Measurements from ENCODE around the gene SORBS1.
A peak's percentile ranks its signal among the peaks of the same experiment; 100 is the strongest.
"Not testable (repeated sequence)": the region's sequence is repeated elsewhere in the genome, so short reads cannot be mapped to it uniquely, and the experiment has no call there.

SORBS1 gene

DNA sequence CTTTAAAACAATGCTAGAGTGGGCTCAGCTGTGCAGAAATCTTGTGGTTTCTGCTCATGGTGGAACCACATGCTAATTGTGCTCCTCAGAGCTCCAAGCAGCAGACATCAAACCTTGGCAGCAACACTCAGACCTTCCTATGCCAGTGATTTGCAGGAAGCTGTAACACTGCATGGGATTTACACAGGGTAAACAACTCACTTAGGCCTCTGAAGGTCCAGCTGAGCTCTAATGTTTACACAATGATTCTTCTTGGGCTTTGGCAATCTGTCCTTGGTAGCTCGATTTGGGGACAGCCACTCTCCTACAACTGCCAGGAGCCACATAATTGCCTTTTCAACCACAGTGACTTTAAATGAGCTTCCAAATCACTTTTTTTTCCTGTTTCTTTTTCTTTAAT, 172.6 kb downstream of the SORBS1 start:
- DNase-seq (ENCODE audit: low read depth), result no peak

DNA sequence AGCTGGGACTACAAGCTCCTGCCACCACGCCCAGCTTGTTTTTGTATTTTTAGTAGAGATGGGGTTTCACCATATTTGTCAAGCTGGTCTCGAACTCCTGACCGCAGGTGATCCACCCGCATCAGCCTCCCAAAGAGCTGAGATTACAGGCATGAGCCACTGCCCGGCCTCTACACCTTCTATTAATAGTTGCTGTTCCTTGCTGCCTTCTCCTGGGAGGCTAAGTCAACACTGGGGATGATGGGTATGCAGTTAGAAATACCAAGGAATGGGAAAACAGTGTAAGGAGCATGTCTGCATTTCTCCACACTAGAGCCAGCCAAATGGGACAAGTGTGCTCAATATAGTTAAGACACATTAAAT, 173.1 kb downstream of the SORBS1 start:
- no peak for DNase-seq (ENCODE audit: low read depth)

DNA sequence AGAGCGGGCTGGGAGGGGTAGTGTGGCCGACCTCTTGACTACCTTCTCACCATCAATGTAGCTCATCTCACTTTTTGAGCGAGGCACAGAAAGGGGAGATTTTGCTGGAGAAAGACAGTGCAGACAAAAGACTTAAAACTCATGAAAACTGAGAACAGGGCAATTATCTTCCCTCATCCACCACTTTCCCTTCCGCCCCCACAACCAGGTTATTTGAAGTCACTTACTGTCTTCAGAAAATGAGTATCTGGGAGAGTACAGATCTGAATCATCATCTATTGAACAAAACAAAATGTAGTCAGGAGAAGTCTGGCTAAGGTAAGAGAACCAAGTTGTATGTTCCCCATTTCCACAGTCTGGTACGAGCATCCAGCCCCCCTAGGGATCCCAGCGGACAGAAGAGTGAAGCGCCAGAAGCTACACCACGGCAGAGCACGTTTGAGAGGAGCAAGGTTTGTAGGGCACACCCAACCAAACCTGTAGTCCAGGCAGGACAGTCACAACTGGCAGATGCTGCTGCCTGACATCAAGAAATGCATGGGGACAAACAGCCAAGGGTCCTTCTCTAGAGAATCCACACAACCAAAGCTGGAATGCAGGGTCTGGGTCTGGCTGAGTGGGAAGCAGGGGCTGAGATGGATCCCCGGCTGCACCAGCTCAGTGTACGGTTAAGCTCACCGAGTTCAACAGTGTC, 177.0 kb downstream of the SORBS1 start:
- no peak for DNase-seq (ENCODE audit: low read depth)

DNA sequence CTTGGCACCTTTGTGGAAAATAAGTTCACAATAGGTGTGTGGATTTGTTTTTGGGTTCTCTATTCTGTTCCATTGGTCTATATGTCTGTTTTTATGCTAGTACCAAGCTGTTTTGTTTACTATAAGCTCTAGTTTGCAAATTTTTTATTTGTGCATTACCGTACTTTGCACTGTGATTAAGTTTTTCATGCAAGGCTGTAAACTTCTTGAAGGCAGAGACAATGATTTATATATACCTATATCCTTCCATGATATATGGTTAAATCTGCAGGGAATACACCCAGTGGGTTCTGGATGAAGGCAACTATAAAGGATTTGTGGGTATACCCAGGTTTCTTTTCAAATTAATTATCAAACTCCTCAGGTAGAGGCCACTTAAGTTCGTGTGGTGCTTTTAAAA, 178.6 kb downstream of the SORBS1 start:
- no peak for DNase-seq (ENCODE audit: low read depth)

DNA sequence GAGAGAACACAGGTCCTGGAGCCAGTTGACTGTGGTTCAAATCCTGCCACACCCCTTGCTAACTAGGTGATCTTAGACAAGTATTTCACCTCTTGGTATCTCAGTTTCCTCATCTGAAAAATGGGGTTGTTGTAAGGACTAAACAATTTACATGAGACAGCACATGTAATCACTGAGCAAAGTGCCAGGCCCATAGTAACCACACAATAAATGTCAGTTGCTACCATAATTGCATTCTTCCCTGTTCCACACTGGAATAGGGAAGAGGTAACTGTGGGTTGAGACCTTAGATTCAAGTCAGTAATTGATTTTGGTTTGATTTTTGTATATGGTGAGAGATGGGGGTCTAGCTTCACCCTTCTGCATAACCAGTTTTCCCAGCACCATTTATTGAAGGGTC, 179.0 kb downstream of the SORBS1 start:
- DNase-seq (ENCODE audit: low read depth), result no peak

DNA sequence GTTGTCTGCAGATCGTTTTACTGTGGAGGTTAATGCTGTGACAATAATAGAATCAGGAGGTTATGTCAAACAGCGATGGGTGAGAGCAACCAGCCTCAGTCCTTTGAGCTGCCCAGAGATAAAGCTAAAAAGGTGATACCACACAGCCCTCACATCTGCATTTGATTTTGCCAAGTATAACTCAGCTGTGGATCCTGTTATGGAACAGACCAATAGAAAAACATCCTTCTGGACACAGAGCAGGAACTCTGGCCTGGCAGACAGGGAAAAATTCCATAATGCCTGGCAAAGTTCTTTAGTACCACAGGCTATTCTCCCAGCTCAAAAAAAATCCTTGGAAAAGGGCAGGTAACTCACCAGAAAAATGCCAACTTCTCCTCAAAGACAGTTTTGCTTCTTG, 183.2 kb downstream of the SORBS1 start:
- no peak for DNase-seq (ENCODE audit: low read depth)

DNA sequence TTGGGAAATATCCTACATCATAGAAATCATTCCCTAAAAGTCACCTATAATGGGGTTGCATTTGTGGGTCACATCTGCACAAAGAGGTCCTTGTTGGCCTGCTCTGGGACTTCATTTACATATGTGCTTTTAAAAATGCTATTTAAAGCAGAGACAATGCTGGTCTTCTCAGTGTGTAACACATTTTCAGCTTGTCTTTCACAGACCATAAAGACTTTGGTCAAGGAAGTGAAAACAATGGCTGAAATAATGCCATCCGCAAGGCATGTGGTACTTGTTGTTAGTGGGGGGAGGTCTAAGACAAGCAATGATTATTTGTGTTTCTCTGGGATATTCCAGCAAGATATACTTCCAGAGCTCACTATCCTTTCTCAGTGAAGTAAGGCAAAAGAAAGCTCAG, 185.8 kb downstream of the SORBS1 start:
- DNase-seq (ENCODE audit: low read depth), result no peak

DNA sequence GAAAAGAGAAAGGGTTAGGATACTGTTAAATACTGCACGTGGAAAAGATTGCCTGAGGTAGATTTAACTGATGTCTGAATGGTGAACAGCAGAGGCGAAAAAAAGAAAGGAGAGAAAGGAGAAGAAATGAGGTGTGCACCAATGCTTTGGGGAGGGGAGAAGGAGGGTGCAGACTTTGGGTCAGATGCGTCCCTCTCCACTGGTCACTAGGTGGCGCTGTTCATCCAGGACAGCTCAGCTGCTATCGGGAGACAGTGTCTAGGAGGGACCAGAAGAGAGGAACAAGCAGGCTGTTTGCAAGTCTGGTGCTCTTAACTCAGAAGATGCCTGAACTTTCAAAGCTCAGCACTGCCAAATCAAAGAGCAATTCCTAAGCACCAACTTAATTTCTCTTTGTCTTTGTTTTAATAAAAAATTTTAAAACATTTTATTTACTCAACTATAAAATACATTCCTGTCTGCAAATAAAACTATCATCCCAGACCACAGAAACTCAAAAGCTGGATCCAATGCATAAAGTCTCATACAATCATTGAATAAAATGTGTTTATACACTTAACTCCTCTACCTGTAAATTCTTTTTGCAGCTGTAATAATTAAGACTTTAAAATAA, 186.5 kb downstream of the SORBS1 start:
- peak; percentile 9 for DNase-seq (ENCODE audit: low read depth)

DNA sequence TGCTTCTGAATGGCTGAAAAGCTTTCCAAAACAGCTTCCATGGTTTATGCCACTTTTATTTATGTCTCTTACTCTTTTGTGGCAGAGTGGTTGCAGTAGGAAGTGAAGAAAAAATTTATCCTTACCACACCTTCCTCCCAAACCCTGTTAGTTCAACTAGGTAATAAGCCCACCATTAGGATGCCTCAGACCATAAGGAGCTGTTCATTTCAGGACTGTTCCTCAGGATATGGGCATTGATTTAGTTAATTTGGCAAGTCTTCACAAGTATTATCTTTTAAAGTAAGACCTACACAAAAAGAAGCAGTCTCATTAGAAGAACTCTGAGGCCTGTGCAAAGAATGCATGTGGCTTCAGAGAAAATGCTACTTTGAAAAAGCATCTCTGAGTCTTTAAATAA, 187.5 kb downstream of the SORBS1 start:
- no peak for DNase-seq (ENCODE audit: low read depth)

DNA sequence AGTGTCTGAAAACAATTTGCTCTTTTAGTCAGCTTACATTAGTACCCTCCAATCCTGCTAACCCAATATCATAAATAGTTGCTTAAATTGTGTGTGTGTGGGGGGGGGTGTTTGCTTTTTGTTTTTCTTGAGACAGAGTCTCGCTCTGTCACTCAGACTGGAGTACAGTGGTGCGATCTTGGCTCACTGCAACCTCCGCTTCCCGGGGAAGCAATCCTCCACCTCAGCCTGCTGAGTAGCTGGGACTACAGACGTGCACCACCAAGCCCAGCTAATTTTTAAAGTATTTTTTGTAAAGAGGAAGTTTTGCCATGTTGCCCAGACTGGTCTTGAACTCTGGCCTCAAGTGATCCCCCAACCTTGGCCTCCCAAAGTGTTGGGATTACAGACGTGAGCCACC, 196.8 kb downstream of the SORBS1 start:
- no peak for DNase-seq (ENCODE audit: low read depth)

DNA sequence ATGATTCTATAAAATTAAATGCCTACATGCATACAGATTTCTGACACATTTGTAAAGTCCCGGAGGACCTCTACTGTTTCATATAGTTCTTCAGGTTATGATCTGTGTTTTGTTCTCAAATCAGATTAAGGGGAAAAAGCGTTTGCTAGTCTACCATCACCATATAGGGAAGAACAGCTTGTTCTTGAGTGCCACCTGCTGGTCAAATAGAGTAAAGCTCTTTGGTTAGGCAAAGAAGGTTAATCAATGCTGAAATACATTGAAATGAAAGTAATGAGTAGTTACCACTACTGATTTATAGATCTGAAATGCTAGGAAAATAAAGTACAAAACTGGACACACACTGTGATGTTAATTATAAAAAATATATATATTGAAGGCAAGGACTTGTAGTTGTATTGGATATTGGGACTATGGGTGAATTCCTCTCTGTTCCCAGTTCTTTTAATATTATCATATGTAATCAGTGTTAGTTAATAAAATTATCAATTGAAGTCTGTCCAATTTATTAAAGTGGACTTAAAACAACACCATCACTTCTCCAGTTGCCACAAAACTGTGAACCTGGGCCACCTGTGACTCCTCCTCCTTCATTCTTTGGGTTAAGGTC, 197.8 kb downstream of the SORBS1 start:
- peak; percentile 20 for DNase-seq (ENCODE audit: low read depth)

DNA sequence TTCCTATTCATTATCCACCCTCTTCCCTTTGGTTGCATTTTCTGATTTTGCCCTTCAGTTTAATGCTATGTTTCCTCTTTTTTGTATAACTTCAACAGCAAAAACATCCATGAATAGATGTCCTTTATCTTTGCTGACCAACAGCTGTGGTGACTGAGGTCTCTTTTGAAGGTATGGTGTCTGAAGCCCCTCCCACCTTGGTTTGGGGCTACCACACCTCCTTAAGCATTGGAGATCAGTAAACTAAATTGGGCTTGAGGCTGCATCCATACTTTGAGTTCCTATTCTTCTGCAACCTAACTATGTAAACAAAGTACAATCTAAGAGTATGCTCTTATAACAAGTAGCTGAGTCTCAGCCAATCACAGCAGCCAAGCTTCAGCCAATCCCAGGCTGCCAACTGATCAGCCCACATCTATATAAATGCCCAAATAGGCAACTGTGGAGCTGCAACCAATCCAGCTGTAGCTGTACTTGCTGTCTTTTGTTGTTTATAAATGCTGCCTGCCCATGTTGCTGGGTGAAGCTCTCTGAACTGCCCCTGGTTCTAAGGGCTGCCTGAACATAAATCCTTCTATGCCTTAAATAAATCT, 201.0 kb downstream of the SORBS1 start:
- no peak for DNase-seq (ENCODE audit: low read depth)

DNA sequence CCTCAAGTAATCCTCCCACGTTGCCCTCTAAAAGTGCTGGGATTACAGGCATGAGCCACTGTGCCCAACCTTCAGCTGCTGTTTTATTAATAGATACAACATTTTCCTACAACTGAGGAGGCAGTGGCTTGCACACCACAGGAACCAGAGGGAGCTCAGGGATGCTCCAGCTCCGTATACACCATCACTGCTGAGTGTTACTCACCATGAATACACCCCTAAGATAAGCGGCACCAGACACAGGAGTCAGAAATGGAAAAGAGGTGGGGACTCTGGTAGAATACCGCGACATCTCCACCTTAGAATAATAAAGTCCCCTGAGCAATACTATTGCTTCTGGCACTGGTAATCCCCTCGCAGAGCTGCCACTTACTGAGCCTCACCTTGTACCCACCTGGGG, 201.7 kb downstream of the SORBS1 start:
- DNase-seq (ENCODE audit: low read depth), result no peak

DNA sequence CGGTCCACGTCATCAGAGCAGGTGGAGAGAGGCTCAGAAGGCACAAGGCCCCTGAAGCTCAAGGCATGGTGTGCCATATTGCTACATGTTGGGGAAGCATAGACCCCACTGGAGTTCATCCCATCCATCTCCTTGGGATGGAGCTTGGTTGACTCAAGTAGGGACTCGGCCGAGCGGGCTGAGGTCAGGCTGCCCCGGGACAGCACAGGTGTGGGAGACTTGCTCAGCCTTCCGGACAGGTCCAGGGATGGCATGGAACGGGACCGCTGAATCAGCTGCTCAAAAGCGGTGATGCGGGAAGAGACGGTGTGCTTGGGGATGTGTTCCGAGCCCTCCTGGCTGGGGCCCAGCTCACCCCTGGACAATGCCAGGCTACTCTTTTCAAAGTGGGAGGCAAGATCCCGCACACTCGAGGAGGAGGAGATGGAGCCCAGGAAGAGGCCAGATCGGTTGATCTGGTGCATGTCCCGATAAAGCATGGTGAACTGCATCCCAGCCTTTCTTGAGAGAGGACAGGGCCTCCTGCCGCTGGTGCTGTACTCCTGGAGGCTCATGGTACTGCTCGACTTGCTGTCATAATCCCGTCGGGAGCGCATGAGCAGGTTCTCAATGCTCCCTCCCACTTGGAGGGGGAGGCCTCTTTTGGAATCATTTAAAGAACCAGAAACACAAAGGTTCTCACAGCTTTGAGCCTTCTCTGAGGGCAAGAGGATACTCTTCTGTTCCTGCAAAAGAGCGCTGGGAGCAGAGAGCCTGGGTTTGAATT, 204.8 kb downstream of the SORBS1 start:
- no peak for DNase-seq (ENCODE audit: low read depth)

DNA sequence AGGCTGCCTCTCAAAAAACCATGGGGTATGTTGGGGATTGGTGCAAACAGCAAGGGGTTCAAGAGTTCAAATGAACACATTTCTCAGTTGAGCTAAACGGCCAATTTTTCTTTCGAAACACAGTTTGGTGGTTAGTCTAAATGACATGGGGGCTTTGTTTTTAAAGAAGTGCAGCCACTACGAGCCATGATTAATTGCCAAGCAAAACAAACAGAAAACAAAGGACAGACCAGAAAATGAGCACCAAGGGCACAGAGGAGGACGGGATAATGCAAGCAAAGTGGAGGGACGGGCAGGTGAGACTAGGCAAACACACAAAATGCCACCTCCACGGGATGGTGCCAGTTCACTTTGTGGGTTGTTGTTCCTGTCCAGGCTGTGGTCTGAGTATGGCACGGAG, 205.9 kb downstream of the SORBS1 start:
- DNase-seq (ENCODE audit: low read depth), result no peak

DNA sequence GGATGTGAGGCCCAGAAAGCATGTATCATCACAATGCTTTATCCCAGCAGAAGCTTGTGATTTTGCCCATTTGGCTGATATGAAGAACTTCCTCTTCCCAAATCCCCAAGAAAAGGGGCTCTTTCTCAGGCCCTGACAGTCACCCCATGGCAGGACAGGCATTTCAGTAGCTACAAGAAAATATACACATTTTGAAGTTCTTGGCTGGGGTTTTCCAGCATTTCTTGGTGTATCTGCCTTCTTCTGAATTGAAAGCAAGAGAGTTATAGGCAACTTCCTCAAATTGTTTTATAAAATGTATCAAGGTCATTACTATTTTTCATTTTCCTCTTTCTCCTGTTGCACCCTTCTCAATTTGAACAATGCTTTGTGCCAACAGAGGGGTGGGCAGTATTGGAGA, 207.1 kb downstream of the SORBS1 start:
- no peak for DNase-seq (ENCODE audit: low read depth)

DNA sequence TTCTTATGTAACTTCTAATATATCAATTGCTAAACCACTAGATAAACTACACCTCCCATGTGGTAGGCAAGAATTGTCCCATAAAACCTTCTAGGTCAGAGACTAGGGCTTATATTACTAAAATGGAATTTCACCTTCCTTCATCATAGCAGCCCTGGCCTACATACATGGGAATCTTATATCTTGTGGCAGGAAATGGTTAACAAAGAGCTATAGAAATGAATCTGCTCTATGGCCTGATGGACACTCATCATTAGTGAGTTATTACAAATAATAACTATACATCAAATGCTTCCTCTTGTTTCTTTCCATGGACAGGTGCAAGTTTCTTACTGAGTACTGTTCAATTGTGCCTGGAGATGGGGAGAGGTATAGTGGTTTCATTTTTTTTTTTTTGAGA, 208.0 kb downstream of the SORBS1 start:
- DNase-seq (ENCODE audit: low read depth), result no peak

DNA sequence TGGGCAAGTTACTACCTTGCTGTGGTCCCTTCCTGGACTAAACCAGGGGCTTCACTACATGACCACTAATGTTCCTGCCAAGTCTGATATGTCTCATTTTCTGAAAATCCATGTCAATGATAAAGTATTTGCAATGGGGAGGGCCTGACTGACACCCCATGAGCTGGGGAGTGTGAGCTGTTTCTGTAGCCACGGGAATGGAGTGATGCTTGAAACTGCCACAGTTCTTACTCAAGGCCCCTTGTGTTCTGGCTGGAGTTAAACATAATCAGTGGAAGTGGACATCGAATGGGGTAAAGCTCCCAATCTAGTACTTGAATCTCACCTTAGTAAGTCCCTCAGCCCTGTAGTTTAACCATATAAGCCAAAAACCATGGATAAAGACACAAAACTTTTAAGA, 208.5 kb downstream of the SORBS1 start:
- DNase-seq (ENCODE audit: low read depth), result no peak

DNA sequence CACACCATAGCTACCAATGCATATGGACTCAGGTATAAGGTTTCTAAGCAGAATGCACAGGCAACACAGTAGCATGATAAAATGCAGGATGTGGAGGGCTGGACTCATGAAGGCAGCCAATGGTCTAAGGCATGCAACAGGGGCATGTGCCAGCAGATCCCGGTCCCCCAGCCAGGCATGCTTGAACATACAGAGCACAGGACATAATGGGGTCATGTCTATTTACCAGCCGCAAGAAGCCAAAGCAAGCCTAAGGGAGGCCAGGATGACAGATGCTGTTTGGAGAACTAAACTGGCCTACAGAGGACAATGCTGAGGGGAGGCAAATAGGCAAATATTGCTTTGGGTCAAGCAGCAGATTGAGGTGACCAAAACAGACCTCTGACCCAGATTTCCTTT, 210.3 kb downstream of the SORBS1 start:
- DNase-seq (ENCODE audit: low read depth), result no peak

DNA sequence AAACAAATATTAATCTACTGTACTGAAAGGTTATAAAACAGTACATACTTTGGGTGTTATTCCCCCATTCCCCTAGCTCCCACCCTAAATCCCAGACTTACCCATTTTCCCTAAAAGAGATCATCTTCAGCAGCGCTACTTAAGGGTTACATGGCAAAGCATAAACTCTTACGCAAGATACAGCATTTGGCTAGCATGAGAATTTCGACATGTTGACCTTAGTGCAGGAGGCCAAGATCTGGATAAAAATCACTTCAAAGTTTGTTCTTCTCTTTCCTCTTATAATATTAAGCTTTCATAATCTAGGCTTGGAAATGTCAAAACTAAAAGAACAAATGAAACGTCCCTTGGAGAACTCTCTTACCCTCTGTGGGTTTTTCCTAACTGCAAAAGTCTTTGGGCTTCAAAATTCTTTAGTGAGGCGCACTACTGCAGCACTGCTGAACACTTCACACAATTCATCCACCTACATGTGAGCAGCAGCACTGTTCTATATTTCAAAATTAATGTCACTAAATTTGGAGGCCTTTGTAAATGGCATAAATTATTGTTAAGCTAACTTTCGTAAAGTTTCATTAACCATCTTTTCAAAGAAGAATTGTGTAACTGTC, 210.8 kb downstream of the SORBS1 start:
- DNase-seq (ENCODE audit: low read depth), result no peak

DNA sequence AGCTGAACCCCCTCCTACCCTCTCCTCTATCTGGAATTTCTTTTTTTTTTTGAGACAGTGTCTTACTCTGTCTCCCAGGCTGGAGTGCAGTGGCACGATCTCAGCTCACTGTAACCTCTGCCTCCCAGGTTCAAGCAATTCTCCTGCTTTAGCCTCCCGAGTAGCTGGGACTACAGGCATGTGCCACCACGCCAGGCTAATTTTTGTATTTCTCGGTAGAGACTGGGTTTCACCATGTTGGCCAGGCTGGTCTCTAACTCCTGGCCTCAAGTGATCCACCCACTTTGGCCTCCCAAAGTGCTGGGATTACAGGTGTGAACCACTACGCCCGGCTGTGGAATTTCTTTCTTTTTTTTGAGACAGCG, 213.8 kb downstream of the SORBS1 start:
- DNase-seq (ENCODE audit: low read depth), result not testable (repeated sequence)

DNA sequence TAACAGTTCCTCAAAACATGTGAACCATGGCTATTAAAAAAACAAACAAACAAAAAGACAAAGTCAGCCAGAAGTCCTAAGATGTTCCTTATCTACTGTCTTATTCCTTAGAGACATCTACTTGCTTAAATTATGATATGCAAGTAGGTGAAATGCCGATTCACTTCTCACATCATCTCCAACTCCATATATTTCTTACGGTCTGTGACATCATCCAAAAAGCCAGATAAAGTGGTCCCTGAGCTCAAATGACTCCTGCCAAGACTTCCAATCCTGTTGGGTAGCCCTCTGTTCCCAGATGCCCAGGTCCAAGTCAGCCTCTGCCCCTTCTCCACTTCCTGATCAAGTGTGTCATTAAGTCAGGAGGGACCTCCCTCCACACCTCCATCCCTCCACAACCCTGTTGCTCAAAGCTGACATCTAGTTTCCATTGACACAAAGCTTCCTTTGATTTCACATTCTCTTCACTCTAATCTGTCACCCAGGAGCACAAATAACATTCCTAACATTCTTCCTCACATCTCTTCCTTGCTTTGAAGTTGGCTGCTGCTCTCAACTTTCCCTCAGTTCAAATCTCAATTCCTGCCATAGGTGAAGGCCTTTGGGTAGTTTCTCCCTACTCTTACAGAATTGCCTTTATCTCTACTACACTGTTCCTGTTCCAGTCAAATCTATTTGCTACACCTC, 214.3 kb downstream of the SORBS1 start:
- no peak for DNase-seq (ENCODE audit: low read depth)
